NCI-H446 treated with DMSO at 0.1 percent for 48 hours (cell line): Measurements from ENCODE around the gene IRF5.
"Not testable (repeated sequence)": the region's sequence is repeated elsewhere in the genome, so short reads cannot be mapped to it uniquely, and the experiment has no call there.

ENCODE experiments used
- DNase-seq: peaks from one replicate; lab custom pipeline; 2025; lab: John Stamatoyannopoulos, UW

The IRF5 gene

GRCh38 chr7:128959296-128959695 is 21.6 kb downstream of the IRF5 start:
- no peak for DNase-seq

- no peak for DNase-seq
These were observed 23.4 kb downstream of the IRF5 start for GRCh38 chr7:128961030-128961659.

DNA sequence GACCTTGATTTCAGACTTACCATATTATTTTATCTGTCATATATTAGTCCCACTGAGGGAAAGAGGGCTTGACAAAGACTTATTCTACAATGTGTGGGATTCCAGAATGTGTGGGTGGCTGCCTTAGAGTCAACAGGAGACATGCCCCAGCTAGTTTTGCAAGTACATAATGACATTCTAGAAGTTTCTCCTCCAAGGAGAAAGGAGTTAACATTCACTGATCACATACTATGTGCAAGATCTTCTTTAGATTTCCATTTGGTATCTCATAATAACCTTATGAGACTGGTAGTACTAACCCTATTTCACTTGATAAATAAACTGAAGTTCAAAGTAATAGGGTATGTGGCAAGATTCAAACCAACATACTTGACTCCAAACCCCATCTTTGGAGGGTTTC is 25.2 kb downstream of the IRF5 start:
- DNase-seq = no peak

GRCh38 chr7:128963327-128963757 is 25.6 kb downstream of the IRF5 start:
- DNase-seq = no peak

- no peak for DNase-seq
These were observed 30.9 kb downstream of the IRF5 start for GRCh38 chr7:128968624-128969023.

GRCh38 chr7:128974241-128974934 is 36.7 kb downstream of the IRF5 start:
- no peak for DNase-seq

DNA sequence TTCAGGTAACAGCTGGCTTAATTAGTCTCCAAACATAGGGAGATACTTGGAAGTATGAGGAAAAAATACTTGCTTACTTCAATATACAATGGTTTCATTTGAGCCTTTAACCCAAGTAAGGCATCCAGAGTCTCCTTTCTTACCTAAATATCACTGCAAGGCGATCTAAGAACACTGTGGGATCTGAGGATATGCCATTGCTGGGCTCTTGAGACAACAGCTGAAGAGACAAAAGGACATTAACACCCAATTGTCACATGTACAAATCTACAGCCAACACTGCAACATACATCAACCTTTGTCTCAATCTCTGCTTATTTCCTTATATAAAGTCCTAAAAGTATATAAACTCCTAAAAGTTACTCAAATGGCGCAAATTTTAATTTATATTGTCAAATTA is 44.4 kb downstream of the IRF5 start:
- DNase-seq = no peak

DNA sequence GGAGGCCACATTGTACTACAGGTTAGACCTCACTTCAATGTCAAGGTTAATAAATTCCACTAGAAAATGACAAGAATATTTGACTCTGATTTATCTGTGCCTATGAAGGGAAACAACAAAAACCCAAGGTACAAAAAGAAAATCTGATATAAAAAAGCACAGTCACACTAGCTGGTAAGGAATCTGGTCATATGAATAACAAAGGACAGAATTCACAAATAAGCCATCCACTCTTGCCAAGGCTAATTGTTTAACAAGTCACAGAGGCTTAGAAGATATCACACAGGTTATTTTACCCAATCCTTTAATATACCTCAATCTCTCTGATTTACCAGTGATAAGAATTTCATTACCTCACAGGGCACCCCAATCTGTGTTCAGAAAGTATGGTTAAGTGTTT is 47.9 kb downstream of the IRF5 start:
- no peak for DNase-seq

DNA sequence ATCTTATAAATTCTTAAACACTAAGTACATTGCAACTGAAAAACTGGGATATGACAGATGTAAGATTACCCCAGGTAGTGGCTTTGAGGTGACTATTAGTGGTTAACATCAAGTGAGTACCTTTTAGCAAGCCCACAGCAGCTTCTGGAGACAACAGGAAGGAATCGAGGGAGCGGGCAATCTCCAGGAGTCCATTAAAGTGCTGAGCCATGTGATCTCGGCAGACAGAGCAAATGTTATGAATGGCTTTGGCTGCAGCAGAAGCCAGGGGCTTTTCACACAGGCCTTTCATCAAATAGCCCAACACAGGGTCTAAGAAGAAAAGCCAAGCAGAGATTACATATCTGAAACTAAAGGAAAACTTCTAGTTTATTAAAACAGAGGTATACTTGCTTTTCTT is 48.9 kb downstream of the IRF5 start:
- no peak for DNase-seq

DNA sequence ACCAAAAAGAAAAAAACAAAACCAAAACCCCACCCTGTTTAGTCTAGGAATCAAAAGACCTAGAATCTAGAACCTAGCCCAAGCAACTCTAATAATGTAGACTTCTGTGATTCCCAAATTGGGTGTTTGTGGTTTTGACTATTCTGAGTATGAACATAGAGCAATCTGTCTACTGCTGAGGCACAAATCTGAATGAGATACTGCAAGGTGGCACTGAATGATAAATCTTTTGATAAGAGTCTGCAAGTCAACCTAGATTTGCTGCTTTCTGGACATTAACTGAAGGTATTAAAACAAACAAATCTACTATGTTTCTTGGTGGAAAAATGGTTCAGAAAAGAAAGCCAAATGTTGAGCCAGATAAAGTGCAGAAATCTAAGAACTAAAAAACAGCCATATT is 50.6 kb downstream of the IRF5 start:
- DNase-seq = no peak

DNA sequence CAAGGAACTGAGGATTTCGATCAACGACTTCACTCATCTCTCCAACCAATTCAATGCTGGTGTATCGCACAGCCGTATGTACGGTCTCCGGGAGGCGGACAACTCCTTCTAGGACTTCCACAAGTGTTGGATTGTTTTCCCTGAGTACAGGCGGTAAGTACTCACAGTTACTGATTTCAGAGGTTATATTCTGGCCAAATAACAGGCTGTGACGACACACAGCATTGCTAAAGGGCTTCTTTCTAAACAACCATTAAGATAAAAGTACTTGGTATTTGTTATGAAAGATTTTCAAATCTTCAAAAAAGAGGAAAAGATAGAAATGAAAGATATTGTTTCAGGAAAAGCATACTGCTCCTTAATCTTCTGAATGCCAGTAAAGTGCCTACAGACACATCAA is 52.2 kb downstream of the IRF5 start:
- no peak for DNase-seq

- no peak for DNase-seq
These were observed 55.7 kb downstream of the IRF5 start for GRCh38 chr7:128993419-128993818.

- not testable (repeated sequence) for DNase-seq
These were observed 56.8 kb downstream of the IRF5 start for GRCh38 chr7:128994560-128994959.

GRCh38 chr7:128997181-128997580 is 59.5 kb downstream of the IRF5 start:
- DNase-seq = no peak
